ENCODE measurements around the gene PANX1.

Gene PANX1

DNA sequence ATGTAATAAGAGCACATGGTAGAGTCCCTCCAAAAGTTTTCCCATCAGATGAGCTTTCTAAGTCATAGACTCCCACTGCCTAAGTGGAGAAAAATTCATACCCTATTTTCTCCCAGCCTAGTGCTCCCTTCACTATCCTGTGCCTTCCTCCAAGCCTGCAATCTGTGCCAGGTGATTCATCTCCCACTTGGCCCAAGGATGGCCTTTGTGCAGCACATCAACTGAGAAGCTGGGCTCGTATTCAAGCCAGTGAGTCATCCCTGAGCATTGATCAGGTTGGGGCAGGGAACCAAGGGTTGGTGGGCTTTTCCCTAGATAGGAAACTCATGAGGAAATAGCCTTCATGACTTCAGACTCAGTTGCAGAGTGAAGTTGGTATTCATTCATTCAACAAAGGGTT is 64.6 kb downstream of the PANX1 start:
- no peak for DNase-seq (ENCODE audit: extremely low read depth, low read depth)
- TF ChIP-seq, protein P1, sequence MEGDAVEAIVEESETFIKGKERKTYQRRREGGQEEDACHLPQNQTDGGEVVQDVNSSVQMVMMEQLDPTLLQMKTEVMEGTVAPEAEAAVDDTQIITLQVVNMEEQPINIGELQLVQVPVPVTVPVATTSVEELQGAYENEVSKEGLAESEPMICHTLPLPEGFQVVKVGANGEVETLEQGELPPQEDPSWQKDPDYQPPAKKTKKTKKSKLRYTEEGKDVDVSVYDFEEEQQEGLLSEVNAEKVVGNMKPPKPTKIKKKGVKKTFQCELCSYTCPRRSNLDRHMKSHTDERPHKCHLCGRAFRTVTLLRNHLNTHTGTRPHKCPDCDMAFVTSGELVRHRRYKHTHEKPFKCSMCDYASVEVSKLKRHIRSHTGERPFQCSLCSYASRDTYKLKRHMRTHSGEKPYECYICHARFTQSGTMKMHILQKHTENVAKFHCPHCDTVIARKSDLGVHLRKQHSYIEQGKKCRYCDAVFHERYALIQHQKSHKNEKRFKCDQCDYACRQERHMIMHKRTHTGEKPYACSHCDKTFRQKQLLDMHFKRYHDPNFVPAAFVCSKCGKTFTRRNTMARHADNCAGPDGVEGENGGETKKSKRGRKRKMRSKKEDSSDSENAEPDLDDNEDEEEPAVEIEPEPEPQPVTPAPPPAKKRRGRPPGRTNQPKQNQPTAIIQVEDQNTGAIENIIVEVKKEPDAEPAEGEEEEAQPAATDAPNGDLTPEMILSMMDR (IDR thresholded peaks at IDR 0.05; ENCODE audit: low read depth, low read length, missing control alignments), result no peak
- H3K4me3 ChIP-seq (replicated peaks; ENCODE audit: low read depth, low read length), result no peak overlapping the region

DNA sequence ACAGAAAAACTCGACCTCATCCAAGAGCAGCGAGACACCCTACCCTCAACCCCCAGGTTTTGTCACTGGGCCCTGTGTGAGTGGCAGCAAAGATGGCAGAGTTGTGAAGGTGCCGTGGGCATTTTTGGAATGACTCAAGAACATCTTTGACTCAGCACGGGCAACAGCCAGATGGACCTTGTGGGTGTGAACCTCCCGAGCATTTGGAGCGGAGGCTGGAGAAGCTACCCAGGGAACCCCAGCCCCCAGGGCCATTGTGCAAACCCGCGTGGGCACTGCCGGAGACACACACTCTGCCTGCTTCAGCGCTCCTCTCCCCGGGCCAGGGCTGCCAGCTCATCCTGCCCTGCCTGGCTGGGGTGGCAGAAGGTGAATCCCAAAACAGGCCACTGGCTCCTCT is 66.1 kb downstream of the PANX1 start:
- no peak overlapping the region for H3K4me3 ChIP-seq (replicated peaks; ENCODE audit: low read depth, low read length)
- no peak for DNase-seq (ENCODE audit: extremely low read depth, low read depth)
- TF ChIP-seq, protein P1 (IDR thresholded peaks at IDR 0.05; ENCODE audit: low read depth, low read length, missing control alignments), result no peak

DNA sequence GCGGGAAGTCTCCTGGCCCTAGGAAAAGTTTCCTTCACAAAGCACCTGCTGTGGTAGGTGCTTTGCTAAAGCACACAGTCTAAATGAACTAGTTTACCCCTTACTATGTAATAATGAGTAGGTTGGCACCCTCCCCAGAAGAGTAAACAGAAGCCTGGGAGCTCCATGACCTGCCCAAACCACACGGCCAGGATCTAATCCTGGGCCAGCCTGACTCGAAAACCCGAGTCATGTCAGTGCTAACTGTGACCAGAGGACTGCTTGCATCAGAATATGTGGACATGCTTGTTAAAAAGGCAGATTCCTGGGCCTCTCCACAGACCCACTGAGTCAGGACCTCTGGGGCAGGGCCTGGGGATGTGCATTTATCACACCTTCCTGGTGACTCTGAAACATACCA is 67.7 kb downstream of the PANX1 start:
- TF ChIP-seq, protein P1 (IDR thresholded peaks at IDR 0.05; ENCODE audit: low read depth, low read length, missing control alignments), result no peak
- H3K4me3 ChIP-seq (replicated peaks; ENCODE audit: low read depth, low read length), result no peak overlapping the region
- no peak for DNase-seq (ENCODE audit: extremely low read depth, low read depth)

DNA sequence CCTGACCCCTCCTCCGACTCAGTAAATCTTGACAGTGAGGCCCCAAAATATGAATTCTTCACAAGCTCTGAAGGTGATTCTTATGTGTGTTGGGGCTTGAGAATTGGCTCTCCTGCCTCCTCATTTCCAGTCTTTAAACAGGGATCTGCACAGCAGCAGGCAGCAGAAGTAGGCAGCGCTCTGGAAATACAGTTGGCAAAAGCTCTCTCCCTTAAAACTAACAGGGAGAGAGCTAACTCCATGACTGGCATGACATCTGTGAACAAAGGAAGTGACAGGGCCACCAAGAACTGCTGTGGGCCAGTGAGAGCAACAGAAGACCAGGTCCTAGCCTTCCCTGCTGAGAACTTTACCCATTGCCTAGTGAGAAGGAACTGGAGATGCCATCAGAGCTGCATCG is 70.1 kb downstream of the PANX1 start:
- no peak for DNase-seq (ENCODE audit: extremely low read depth, low read depth)
- TF ChIP-seq, protein P1 (IDR thresholded peaks at IDR 0.05; ENCODE audit: low read depth, low read length, missing control alignments), result no peak
- H3K4me3 ChIP-seq (replicated peaks; ENCODE audit: low read depth, low read length), result no peak overlapping the region

DNA sequence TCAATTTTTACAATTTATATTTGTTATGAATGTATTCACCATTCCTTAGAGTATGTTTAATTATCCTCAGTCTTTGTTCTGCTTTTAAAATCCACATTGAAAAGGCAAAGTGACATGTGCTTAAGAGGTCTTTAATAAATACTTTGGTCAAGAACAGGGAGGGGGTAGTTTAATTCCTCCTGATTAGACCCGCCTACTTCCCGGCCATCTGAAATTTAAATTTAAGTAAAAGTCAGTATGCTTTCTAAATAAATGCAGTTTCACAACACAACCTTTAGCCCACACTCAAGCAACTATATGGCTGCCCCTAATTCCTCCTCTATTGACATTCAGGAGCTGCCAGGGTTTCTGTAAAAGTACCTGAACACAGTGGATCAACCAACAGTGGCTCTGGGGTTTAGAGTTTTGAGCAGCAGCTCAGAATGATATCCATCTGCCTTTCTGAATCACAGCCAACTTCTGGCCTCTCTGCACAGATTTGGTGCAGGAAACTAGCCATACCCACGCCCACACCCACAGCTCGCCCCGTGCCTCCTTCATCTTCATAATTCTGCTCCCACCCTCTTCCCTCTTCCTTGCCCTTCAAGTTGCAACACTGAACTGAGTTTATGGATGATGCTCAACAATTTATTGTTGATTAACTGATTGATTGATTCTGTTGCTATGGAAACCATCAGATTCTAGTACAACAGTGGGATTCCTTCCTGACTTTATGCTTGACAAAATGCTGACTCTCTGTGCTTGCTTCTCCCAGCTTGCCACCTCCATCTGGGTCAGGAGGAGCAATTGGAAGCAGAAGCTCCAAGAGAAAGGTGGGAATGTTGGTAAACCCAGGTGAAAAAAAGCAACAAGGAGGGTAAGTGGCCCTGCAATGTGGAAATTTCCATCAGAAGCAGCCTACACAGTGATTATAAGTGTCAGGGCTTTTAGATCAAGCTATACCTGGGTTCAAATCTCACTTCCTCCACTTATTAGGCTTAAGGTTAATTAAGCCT is 70.8 kb downstream of the PANX1 start:
- H3K4me3 ChIP-seq (replicated peaks; ENCODE audit: low read depth, low read length), result no peak overlapping the region
- TF ChIP-seq, protein P1 (IDR thresholded peaks at IDR 0.05; ENCODE audit: low read depth, low read length, missing control alignments), result no peak
- DNase-seq (ENCODE audit: extremely low read depth, low read depth), result no peak

DNA sequence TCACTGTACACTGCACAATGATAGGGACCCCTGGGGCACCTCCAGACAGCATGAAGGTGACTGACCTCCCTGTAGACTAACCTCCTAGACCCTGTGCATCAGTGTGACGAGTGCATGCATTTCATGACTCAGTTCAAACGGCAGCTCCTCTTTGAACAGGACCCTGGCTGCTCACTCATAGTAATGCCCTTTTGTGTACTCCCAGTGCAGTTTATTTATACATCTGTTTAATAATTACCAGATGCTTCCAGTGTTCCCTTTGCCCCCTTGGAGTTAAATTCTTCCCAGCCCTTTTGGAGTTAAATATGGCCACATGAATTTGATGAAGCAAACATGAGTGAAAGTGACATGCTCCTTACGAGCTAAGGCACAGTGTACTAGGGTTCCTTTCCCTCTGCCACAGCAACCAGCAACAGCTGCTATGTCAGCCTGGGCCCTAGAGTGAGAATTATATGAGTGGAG is 72.4 kb downstream of the PANX1 start:
- peak; percentile 71 for DNase-seq (ENCODE audit: extremely low read depth, low read depth)
- H3K4me3 ChIP-seq (replicated peaks; ENCODE audit: low read depth, low read length), result no peak overlapping the region
- TF ChIP-seq, protein P1 (IDR thresholded peaks at IDR 0.05; ENCODE audit: low read depth, low read length, missing control alignments), result no peak
